WTC11 (cell line): ENCODE data around the gene MACROD2. TPM values are rescaled to one million over a fixed set of nuclear protein-coding genes. Genes with fewer than 3 reads are reported as not detected.

Experiments
- ATAC-seq: fragments of 200-7000 bp; cut with Tn5 transposase; 2 replicates; pipeline ENCODE4 v1.10.0; 2021; ENCODE audit warnings: mild to moderate bottlenecking, moderate library complexity
- CTCF ChIA-PET: fragments of 300-600 bp; sonication (Branson Sonifier 250); formaldehyde crosslinking; loops from one replicate; lab custom pipeline; 2021; ENCODE audit warnings: antibody characterized with exemption; lab: Charles Lee
- POLR2A ChIA-PET: fragments of 350-600 bp; sonication (Branson Sonifier 250); formaldehyde crosslinking; loops from one replicate; lab custom pipeline; 2021; ENCODE audit warnings: antibody characterized with exemption; lab: Charles Lee
- DNase-seq: peaks from one replicate; pipeline ENCODE4 v3.0.0; 2021; ENCODE audit warnings: low spot score
- H3K27ac Mint-ChIP-seq: 2 replicates; pipeline ENCODE4 v1.8.0; 2021; ENCODE audit warnings: mixed read lengths
- H3K27me3 Mint-ChIP-seq: 2 replicates; pipeline ENCODE4 v1.8.0; 2021; ENCODE audit warnings: low read depth, mild to moderate bottlenecking, moderate library complexity, mixed read lengths
- H3K36me3 Mint-ChIP-seq: 2 replicates; pipeline ENCODE4 v1.8.0; 2021; ENCODE audit warnings: mixed read lengths
- H3K4me1 Mint-ChIP-seq: 2 replicates; pipeline ENCODE4 v1.8.0; 2022; ENCODE audit warnings: mixed read lengths
- H3K4me3 Mint-ChIP-seq: 2 replicates; pipeline ENCODE4 v1.8.0; 2021; ENCODE audit warnings: mild to moderate bottlenecking, moderate library complexity, mixed read lengths
- H3K9me3 Mint-ChIP-seq: 2 replicates; pipeline ENCODE4 v1.8.0; 2021; ENCODE audit warnings: mixed read lengths
- AFF4 ChIP-seq: sonication (generic); formaldehyde crosslinking; IDR thresholded peaks from 2 replicates; pipeline ENCODE4 v1.8.1; 2023; ENCODE audit warnings: mild to moderate bottlenecking, missing genetic modification reagents, borderline replicate concordance
- CBFB ChIP-seq: sonication (generic); formaldehyde crosslinking; IDR thresholded peaks from 2 replicates; pipeline ENCODE4 v1.8.1; 2022; ENCODE audit warnings: mild to moderate bottlenecking, low read depth, missing genetic modification reagents
- FOXK1 ChIP-seq: sonication (generic); formaldehyde crosslinking; IDR thresholded peaks from 2 replicates; pipeline ENCODE4 v1.8.0; 2022; ENCODE audit warnings: mild to moderate bottlenecking, moderate library complexity, missing genetic modification reagents
- FOXP1 ChIP-seq: sonication (generic); formaldehyde crosslinking; IDR thresholded peaks from 2 replicates; pipeline ENCODE4 v1.8.0; 2022; ENCODE audit warnings: missing genetic modification reagents, mild to moderate bottlenecking, moderate library complexity, borderline replicate concordance
- GRHL2 ChIP-seq: fragments of 250-450 bp; sonication (Bioruptor Pico); IDR thresholded peaks from 2 replicates; pipeline ENCODE4 v1.8.0; 2022; ENCODE audit warnings: mild to moderate bottlenecking, moderate library complexity; ENCODE audit not compliant: insufficient replicate concordance, severe bottlenecking
- JAZF1 ChIP-seq: fragments of 250-450 bp; sonication (Bioruptor Pico); IDR thresholded peaks from 2 replicates; pipeline ENCODE4 v1.9.0; 2021; ENCODE audit warnings: moderate library complexity, mild to moderate bottlenecking, inconsistent platforms
- KAT7 ChIP-seq: sonication (generic); formaldehyde crosslinking; IDR thresholded peaks from 2 replicates; pipeline ENCODE4 v1.8.1; 2023; ENCODE audit warnings: missing genetic modification reagents, mild to moderate bottlenecking, borderline replicate concordance
- TEAD4 ChIP-seq: sonication (generic); formaldehyde crosslinking; IDR thresholded peaks from 2 replicates; pipeline ENCODE4 v1.8.0; 2022; ENCODE audit warnings: mild to moderate bottlenecking, missing genetic modification reagents
- TP53 ChIP-seq: sonication (generic); formaldehyde crosslinking; IDR thresholded peaks from 2 replicates; pipeline ENCODE4 v1.8.1; 2023; ENCODE audit warnings: mild to moderate bottlenecking, missing genetic modification reagents
- USF2 ChIP-seq: sonication (generic); formaldehyde crosslinking; IDR thresholded peaks from 2 replicates; pipeline ENCODE4 v1.8.1; 2023; ENCODE audit warnings: mild to moderate bottlenecking, missing genetic modification reagents, moderate library complexity
- ZNF121 ChIP-seq: sonication (generic); formaldehyde crosslinking; IDR thresholded peaks from 2 replicates; pipeline ENCODE4 v1.8.0; 2023; ENCODE audit warnings: missing genetic modification reagents
- ZNF232 ChIP-seq: sonication (generic); formaldehyde crosslinking; IDR thresholded peaks from 2 replicates; pipeline ENCODE4 v1.8.0; 2022; ENCODE audit warnings: mild to moderate bottlenecking, missing genetic modification reagents
- total RNA-seq: library from RNA; stranded (reverse); gene quantifications from 3 replicates; pipeline ENCODE4 v1.2.3, GENCODE V29; 2021
- TF ChIP-seq, protein P1 (sequence below): sonication (generic); formaldehyde crosslinking; IDR thresholded peaks from 2 replicates; pipeline ENCODE4 v1.8.0; 2023; ENCODE audit warnings: missing genetic modification reagents, mild to moderate bottlenecking, borderline replicate concordance
- TF ChIP-seq, protein P2 (sequence below): sonication (generic); formaldehyde crosslinking; IDR thresholded peaks from 2 replicates; pipeline ENCODE4 v1.8.0; 2022; ENCODE audit warnings: mild to moderate bottlenecking, missing genetic modification reagents
- TF ChIP-seq, protein P3 (sequence below): sonication (generic); formaldehyde crosslinking; IDR thresholded peaks from 2 replicates; pipeline ENCODE4 v1.8.0; 2022; ENCODE audit warnings: mild to moderate bottlenecking, missing genetic modification reagents
- TF ChIP-seq, protein P4 (sequence below): sonication (generic); formaldehyde crosslinking; IDR thresholded peaks from 2 replicates; pipeline ENCODE4 v1.8.0; 2023; ENCODE audit warnings: mild to moderate bottlenecking, missing genetic modification reagents

Gene MACROD2
- total RNA-seq, 1 experiment from 2014 or later: 4.1 TPM

- no peak overlapping the region for H3K4me3 Mint-ChIP-seq
- no peak overlapping the region for H3K27ac Mint-ChIP-seq
- H3K9me3 Mint-ChIP-seq: no peaks in the 10 kb centered on the region
- ATAC-seq: no peak
- ChIA-PET CTCF (no interaction called here), POLR2A (no interaction called here)
- no peaks in the 10 kb centered on the region for H3K36me3 Mint-ChIP-seq
- no peaks in the 10 kb centered on the region for H3K4me1 Mint-ChIP-seq
- no peaks in the 10 kb centered on the region for H3K27me3 Mint-ChIP-seq
- TF ChIP-seq ZNF232: no peak
- TF ChIP-seq, protein P1, sequence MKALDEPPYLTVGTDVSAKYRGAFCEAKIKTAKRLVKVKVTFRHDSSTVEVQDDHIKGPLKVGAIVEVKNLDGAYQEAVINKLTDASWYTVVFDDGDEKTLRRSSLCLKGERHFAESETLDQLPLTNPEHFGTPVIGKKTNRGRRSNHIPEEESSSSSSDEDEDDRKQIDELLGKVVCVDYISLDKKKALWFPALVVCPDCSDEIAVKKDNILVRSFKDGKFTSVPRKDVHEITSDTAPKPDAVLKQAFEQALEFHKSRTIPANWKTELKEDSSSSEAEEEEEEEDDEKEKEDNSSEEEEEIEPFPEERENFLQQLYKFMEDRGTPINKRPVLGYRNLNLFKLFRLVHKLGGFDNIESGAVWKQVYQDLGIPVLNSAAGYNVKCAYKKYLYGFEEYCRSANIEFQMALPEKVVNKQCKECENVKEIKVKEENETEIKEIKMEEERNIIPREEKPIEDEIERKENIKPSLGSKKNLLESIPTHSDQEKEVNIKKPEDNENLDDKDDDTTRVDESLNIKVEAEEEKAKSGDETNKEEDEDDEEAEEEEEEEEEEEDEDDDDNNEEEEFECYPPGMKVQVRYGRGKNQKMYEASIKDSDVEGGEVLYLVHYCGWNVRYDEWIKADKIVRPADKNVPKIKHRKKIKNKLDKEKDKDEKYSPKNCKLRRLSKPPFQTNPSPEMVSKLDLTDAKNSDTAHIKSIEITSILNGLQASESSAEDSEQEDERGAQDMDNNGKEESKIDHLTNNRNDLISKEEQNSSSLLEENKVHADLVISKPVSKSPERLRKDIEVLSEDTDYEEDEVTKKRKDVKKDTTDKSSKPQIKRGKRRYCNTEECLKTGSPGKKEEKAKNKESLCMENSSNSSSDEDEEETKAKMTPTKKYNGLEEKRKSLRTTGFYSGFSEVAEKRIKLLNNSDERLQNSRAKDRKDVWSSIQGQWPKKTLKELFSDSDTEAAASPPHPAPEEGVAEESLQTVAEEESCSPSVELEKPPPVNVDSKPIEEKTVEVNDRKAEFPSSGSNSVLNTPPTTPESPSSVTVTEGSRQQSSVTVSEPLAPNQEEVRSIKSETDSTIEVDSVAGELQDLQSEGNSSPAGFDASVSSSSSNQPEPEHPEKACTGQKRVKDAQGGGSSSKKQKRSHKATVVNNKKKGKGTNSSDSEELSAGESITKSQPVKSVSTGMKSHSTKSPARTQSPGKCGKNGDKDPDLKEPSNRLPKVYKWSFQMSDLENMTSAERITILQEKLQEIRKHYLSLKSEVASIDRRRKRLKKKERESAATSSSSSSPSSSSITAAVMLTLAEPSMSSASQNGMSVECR: no peak
- no peak for TF ChIP-seq USF2 (CRISPR knock-in tag)
- TF ChIP-seq, protein P2, sequence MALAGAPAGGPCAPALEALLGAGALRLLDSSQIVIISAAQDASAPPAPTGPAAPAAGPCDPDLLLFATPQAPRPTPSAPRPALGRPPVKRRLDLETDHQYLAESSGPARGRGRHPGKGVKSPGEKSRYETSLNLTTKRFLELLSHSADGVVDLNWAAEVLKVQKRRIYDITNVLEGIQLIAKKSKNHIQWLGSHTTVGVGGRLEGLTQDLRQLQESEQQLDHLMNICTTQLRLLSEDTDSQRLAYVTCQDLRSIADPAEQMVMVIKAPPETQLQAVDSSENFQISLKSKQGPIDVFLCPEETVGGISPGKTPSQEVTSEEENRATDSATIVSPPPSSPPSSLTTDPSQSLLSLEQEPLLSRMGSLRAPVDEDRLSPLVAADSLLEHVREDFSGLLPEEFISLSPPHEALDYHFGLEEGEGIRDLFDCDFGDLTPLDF (CRISPR knock-in tag): no peak
- no peak for TF ChIP-seq GRHL2 (CRISPR knock-in tag)
- no peak for TF ChIP-seq ZNF121 (CRISPR knock-in tag)
- no peak for TF ChIP-seq CBFB (CRISPR knock-in tag)
- TF ChIP-seq JAZF1: no peak
- TF ChIP-seq TEAD4 (CRISPR knock-in tag): no peak
- no peak for TF ChIP-seq KAT7 (CRISPR knock-in tag)
- TF ChIP-seq, protein P3, sequence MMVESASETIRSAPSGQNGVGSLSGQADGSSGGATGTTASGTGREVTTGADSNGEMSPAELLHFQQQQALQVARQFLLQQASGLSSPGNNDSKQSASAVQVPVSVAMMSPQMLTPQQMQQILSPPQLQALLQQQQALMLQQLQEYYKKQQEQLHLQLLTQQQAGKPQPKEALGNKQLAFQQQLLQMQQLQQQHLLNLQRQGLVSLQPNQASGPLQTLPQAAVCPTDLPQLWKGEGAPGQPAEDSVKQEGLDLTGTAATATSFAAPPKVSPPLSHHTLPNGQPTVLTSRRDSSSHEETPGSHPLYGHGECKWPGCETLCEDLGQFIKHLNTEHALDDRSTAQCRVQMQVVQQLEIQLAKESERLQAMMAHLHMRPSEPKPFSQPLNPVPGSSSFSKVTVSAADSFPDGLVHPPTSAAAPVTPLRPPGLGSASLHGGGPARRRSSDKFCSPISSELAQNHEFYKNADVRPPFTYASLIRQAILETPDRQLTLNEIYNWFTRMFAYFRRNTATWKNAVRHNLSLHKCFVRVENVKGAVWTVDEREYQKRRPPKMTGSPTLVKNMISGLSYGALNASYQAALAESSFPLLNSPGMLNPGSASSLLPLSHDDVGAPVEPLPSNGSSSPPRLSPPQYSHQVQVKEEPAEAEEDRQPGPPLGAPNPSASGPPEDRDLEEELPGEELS (CRISPR knock-in tag): no peak
- no peak for TF ChIP-seq FOXK1 (CRISPR knock-in tag)
- no peak for TF ChIP-seq TP53 (CRISPR knock-in tag)
- no peak for TF ChIP-seq FOXP1 (CRISPR knock-in tag)
- no peak for TF ChIP-seq AFF4 (CRISPR knock-in tag)
- TF ChIP-seq, protein P4, sequence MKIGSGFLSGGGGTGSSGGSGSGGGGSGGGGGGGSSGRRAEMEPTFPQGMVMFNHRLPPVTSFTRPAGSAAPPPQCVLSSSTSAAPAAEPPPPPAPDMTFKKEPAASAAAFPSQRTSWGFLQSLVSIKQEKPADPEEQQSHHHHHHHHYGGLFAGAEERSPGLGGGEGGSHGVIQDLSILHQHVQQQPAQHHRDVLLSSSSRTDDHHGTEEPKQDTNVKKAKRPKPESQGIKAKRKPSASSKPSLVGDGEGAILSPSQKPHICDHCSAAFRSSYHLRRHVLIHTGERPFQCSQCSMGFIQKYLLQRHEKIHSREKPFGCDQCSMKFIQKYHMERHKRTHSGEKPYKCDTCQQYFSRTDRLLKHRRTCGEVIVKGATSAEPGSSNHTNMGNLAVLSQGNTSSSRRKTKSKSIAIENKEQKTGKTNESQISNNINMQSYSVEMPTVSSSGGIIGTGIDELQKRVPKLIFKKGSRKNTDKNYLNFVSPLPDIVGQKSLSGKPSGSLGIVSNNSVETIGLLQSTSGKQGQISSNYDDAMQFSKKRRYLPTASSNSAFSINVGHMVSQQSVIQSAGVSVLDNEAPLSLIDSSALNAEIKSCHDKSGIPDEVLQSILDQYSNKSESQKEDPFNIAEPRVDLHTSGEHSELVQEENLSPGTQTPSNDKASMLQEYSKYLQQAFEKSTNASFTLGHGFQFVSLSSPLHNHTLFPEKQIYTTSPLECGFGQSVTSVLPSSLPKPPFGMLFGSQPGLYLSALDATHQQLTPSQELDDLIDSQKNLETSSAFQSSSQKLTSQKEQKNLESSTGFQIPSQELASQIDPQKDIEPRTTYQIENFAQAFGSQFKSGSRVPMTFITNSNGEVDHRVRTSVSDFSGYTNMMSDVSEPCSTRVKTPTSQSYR (CRISPR knock-in tag): no peak
- DNase-seq: no peak
These were observed 696.7 kb downstream of the MACROD2 start for GRCh38 chr20:14691994-14692393.
